GM18511 (cell line): ENCODE data around the gene HIC1.
A peak's percentile ranks its signal among the peaks of the same experiment; 100 is the strongest.

Experiments
- ATAC-seq: cut with Tn5 transposase; IDR thresholded peaks from one replicate; pipeline ENCODE4 v1.9.1; 2021; ENCODE audit warnings: mild to moderate bottlenecking, moderate library complexity; ENCODE audit not compliant: unreplicated experiment

HIC1 gene

GRCh38 chr17:2044263-2044894 is 10.5 kb upstream of the HIC1 start:
- ATAC-seq = no peak

- ATAC-seq = no peak
Measured at GRCh38 chr17:2047590-2047989, 7.3 kb upstream of the HIC1 start.

GRCh38 chr17:2048805-2049204 is 6.1 kb upstream of the HIC1 start:
- ATAC-seq = no peak

GRCh38 chr17:2049333-2050299 is 5.3 kb upstream of the HIC1 start:
- peak; percentile 55 for ATAC-seq

- ATAC-seq = peak; percentile 18
Measured at GRCh38 chr17:2050300-2051060, 4.4 kb upstream of the HIC1 start.

- ATAC-seq = no peak
Measured at GRCh38 chr17:2051061-2051932, 3.6 kb upstream of the HIC1 start.

- ATAC-seq = no peak
Measured at GRCh38 chr17:2051933-2052559, 2.9 kb upstream of the HIC1 start.

GRCh38 chr17:2053380-2054261 is 1.3 kb upstream of the HIC1 start:
- ATAC-seq = no peak

- ATAC-seq = no peak
Measured at GRCh38 chr17:2054262-2054511, 716 bp upstream of the HIC1 start.

- ATAC-seq = no peak
Measured at GRCh38 chr17:2055292-2056205, 646 bp downstream of the HIC1 start.

- ATAC-seq = no peak
Measured at GRCh38 chr17:2056206-2057174, 1.6 kb downstream of the HIC1 start.

GRCh38 chr17:2057175-2057759 is 2.4 kb downstream of the HIC1 start:
- ATAC-seq = no peak

- ATAC-seq = no peak
Measured at GRCh38 chr17:2057760-2058585, 3.1 kb downstream of the HIC1 start.

GRCh38 chr17:2058586-2059546 is 4.0 kb downstream of the HIC1 start:
- no peak for ATAC-seq
